ENCODE results near the gene UCP3. TPM values are rescaled to one million over a fixed set of nuclear protein-coding genes. Genes with fewer than 3 reads are reported as not detected.

Gene UCP3
- total and polyA plus RNA-seq, 10 of the 15 experiments (the other 5 are each of a cell fraction or from before 2014, with no cell fraction given): 0.02 to 1.9 (median 0.94) TPM

GRCh38 chr11:73997120-73997770 is 11.6 kb downstream of the UCP3 start:
- ChIA-PET CTCF (interaction anchor here (0.7 to 2.5 kb wide), 4 partner anchors 11 to 174 kb away, joined by 3 to 5 read pairs (median 4); no protein-coding TSS in a partner anchor), SMC1A (ENCODE audit: uncharacterized antibody, unreplicated experiment) (interaction anchor here (0.6 to 1.9 kb wide), 12 partner anchors 15 to 1771 kb away, joined by 3 to 17 read pairs (median 3); partner anchors contain the start of gene UCP2), POLR2A (interaction anchor here (0.7 to 1.5 kb wide), 4 partner anchors 10 to 23 kb away, joined by 3 to 13 read pairs (median 6); no protein-coding TSS in a partner anchor), RAD21 (ENCODE audit: unreplicated experiment) (interaction anchor here (1.0 to 1.9 kb wide), 7 partner anchors 14 to 66 kb away, joined by 3 to 8 read pairs (median 4); partner anchors contain the start of gene UCP2)
- intact Hi-C loops (cut with micrococcal nuclease; ENCODE audit: unreplicated experiment) (loop anchor here (2.0 to 10.0 kb wide), 2 partner anchors 14 to 1818 kb away; partner anchors contain the start of gene UVRAG), in situ Hi-C loops (cut with MboI) (no loop called here)
- BruUV-seq (replicated peaks): no TSS peak
- H3K4me2 ChIP-seq (ENCODE audit: control insufficient read depth, insufficient read depth): peak overlapping the region; percentile 74
- H3K27me3 ChIP-seq (replicated peaks in 1 of 2; ENCODE audit: control insufficient read depth in 2 of 2, insufficient read depth in 2 of 2, low read length in 1 of 2): no peaks in the 10 kb centered on the region
- no peak overlapping the region for H3K4me3 ChIP-seq
- no peak overlapping the region for H3K9ac ChIP-seq (ENCODE audit: control insufficient read depth, insufficient read depth, low read length)
- peak overlapping the region; percentile 36; the same call in 1 of the 2 replicates for H3K27ac ChIP-seq (ENCODE audit: control insufficient read depth, insufficient read depth)
- DNase-seq (ENCODE audit: low read depth, low spot score) (no peak), ATAC-seq (peak; percentile 28), FAIRE-seq (no peak)
- no peaks in the 10 kb centered on the region for H4K20me1 ChIP-seq (ENCODE audit: control insufficient read depth, insufficient read depth)
- H3K9me3 ChIP-seq (replicated peaks; ENCODE audit: control insufficient read depth, insufficient read depth, low read length): no peaks in the 10 kb centered on the region
- no peaks in the 10 kb centered on the region for H3K36me3 ChIP-seq (ENCODE audit: control insufficient read depth in 2 of 2, insufficient read depth in 2 of 2, low read length in 1 of 2)
- peak overlapping the region; percentile 1; the same call in 1 of the 2 replicates for H2AFZ ChIP-seq (ENCODE audit: control insufficient read depth, low read depth, low read length)
- no peaks in the 10 kb centered on the region for H3K79me2 ChIP-seq (ENCODE audit: control insufficient read depth, insufficient read depth, low read length)
- 2% methylated on average over 3 of the region's 6 CpGs for WGBS (ENCODE audit: insufficient coverage, insufficient replicate concordance, low lambda C conversion rate, missing lambda C conversion rate)
- H3K4me1 ChIP-seq (ENCODE audit: control insufficient read depth, insufficient read depth, low read length): peaks cover 53% of the 10 kb centered on the region
- no peak for TF ChIP-seq RELB (IDR thresholded peaks at IDR 0.05; ENCODE audit: low read depth)
- TF ChIP-seq, protein P1, sequence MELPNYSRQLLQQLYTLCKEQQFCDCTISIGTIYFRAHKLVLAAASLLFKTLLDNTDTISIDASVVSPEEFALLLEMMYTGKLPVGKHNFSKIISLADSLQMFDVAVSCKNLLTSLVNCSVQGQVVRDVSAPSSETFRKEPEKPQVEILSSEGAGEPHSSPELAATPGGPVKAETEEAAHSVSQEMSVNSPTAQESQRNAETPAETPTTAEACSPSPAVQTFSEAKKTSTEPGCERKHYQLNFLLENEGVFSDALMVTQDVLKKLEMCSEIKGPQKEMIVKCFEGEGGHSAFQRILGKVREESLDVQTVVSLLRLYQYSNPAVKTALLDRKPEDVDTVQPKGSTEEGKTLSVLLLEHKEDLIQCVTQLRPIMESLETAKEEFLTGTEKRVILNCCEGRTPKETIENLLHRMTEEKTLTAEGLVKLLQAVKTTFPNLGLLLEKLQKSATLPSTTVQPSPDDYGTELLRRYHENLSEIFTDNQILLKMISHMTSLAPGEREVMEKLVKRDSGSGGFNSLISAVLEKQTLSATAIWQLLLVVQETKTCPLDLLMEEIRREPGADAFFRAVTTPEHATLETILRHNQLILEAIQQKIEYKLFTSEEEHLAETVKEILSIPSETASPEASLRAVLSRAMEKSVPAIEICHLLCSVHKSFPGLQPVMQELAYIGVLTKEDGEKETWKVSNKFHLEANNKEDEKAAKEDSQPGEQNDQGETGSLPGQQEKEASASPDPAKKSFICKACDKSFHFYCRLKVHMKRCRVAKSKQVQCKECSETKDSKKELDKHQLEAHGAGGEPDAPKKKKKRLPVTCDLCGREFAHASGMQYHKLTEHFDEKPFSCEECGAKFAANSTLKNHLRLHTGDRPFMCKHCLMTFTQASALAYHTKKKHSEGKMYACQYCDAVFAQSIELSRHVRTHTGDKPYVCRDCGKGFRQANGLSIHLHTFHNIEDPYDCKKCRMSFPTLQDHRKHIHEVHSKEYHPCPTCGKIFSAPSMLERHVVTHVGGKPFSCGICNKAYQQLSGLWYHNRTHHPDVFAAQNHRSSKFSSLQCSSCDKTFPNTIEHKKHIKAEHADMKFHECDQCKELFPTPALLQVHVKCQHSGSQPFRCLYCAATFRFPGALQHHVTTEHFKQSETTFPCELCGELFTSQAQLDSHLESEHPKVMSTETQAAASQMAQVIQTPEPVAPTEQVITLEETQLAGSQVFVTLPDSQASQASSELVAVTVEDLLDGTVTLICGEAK (IDR thresholded peaks at IDR 0.05; ENCODE audit: borderline replicate concordance): no peak
- no peak for TF ChIP-seq SRF (IDR thresholded peaks at IDR 0.05; ENCODE audit: low read depth in 2 of 2, low read length in 2 of 2)
- TF ChIP-seq STAT1 (conservative IDR thresholded peaks at IDR 0.05): no peak
- 0 out of 2 replicates have a peak, but pooled peaks have one; percentile 10 for TF ChIP-seq NR2F1 (conservative IDR thresholded peaks at IDR 0.05)
- TF ChIP-seq KLF5 (IDR thresholded peaks at IDR 0.05; ENCODE audit: partially characterized antibody): no peak
- peak; percentile 85; the same call in 1 of the 2 replicates for TF ChIP-seq PAX5 (IDR thresholded peaks at IDR 0.05; ENCODE audit: borderline replicate concordance, low read depth, low read length)
- TF ChIP-seq SREBF2 (IDR thresholded peaks at IDR 0.05; ENCODE audit: low read length): no peak
- TF ChIP-seq, protein P2, sequence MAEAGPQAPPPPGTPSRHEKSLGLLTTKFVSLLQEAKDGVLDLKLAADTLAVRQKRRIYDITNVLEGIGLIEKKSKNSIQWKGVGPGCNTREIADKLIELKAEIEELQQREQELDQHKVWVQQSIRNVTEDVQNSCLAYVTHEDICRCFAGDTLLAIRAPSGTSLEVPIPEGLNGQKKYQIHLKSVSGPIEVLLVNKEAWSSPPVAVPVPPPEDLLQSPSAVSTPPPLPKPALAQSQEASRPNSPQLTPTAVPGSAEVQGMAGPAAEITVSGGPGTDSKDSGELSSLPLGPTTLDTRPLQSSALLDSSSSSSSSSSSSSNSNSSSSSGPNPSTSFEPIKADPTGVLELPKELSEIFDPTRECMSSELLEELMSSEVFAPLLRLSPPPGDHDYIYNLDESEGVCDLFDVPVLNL (IDR thresholded peaks at IDR 0.05; ENCODE audit: low read depth, low read length): no peak
- no peak for TF ChIP-seq ZNF592 (IDR thresholded peaks at IDR 0.05)

All from GM12878 (cell line).